RWPE1 (cell line): Measurements from ENCODE around the gene LSG1.

ENCODE experiments used
- CTCF ChIA-PET: fragments of 350-600 bp; sonication (Branson Sonifier 250); formaldehyde crosslinking; extraction: SDS; loops from one replicate; lab custom pipeline; 2021; lab: Yijun Ruan, JAX
- POLR2A ChIA-PET: fragments of 400-600 bp; formaldehyde crosslinking; extraction: SDS; loops from one replicate; lab custom pipeline; 2020; ENCODE audit warnings: antibody characterized with exemption; ENCODE audit not compliant: low non-redundant PET; lab: Yijun Ruan, JAX
- DNase-seq: peaks from one replicate; pipeline ENCODE4 v3.0.0; 2012; ENCODE audit warnings: low spot score
- H3K27ac ChIP-seq: fragments of 450-650 bp; 2 replicates; pipeline ENCODE4 v1.5.1; 2017
- CTCF ChIP-seq: fragments of 450-650 bp; conservative IDR thresholded peaks from 2 replicates; pipeline ENCODE4 v1.5.1; 2017; ENCODE audit warnings: low read depth, mild to moderate bottlenecking

The LSG1 gene

GRCh38 chr3:194671900-194672808, at the start of gene LSG1:
Gene LSG1 (minus strand): TSS chr3:194672191. CDS start chr3:194672162, 29 bp downstream.
- DNase-seq, result peak; percentile 87
- CTCF ChIA-PET, result interaction anchor here (0.6 to 3.0 kb wide), 10 partner anchors 10 to 599 kb away, joined by 3 to 14 read pairs (median 4); partner anchors contain the start of gene XXYLT1
- POLR2A ChIA-PET, result interaction anchor here (0.6 to 1.2 kb wide), 2 partner anchors 11 to 87 kb away, joined by 4 to 5 read pairs; no protein-coding TSS in a partner anchor
- H3K27ac ChIP-seq, result peak within 1 kb of the TSS; percentile 74
- no peak for TF ChIP-seq CTCF

- no peak for TF ChIP-seq CTCF
- ChIA-PET CTCF (interaction anchor here (0.5 to 1.2 kb wide), 2 partner anchors 32 to 567 kb away, joined by 3 to 4 read pairs; no protein-coding TSS in a partner anchor), POLR2A (no interaction called here)
- DNase-seq, result no peak
- H3K27ac ChIP-seq, result no peak overlapping the region
These were observed 48.1 kb upstream of the LSG1 start for GRCh38 chr3:194720048-194720447.

GRCh38 chr3:194718079-194718478, 46.1 kb upstream of the LSG1 start:
- TF ChIP-seq CTCF, result no peak
- CTCF ChIA-PET, result interaction anchor here (0.6 kb wide), 1 partner anchor 22 kb away, joined by 3 read pairs; no protein-coding TSS in a partner anchor

GRCh38 chr3:194715022-194715800, 43.2 kb upstream of the LSG1 start:
- POLR2A ChIA-PET, result no interaction called here
- TF ChIP-seq CTCF, result no peak
- H3K27ac ChIP-seq, result no peak overlapping the region
- CTCF ChIA-PET, result no interaction called here
- peak; percentile 30 for DNase-seq

More at GRCh38 chr3:194718079-194718478, 46.1 kb upstream of the LSG1 start:
- POLR2A ChIA-PET, result no interaction called here
- no peak overlapping the region for H3K27ac ChIP-seq
- DNase-seq, result no peak

- H3K27ac ChIP-seq, result no peak overlapping the region
- TF ChIP-seq CTCF, result no peak
- no peak for DNase-seq
- POLR2A ChIA-PET, result no interaction called here
- CTCF ChIA-PET, result no interaction called here
These were observed 42.6 kb upstream of the LSG1 start for GRCh38 chr3:194714564-194714963.

GRCh38 chr3:194714137-194714455, 42.1 kb upstream of the LSG1 start:
- POLR2A ChIA-PET, result no interaction called here

More at GRCh38 chr3:194714137-194714455, 42.1 kb upstream of the LSG1 start:
- TF ChIP-seq CTCF, result no peak
- no peak for DNase-seq
- no peak overlapping the region for H3K27ac ChIP-seq
- CTCF ChIA-PET, result no interaction called here
